MCF 10A (cell line): ENCODE results near the gene NISCH. TPM values are rescaled to one million over a fixed set of nuclear protein-coding genes. Genes with fewer than 3 reads are reported as not detected.

Source experiments
- BruUV-seq: library from RNA; stranded (reverse); fragments of 400-500 nt; replicated peaks from 2 replicates; lab custom pipeline; 2021; lab: Mats Ljungman, UMichigan
- CTCF ChIA-PET: fragments of 300-600 bp; sonication (Branson Sonifier 250); formaldehyde crosslinking; extraction: SDS; loops from one replicate; lab custom pipeline; 2021; ENCODE audit warnings: antibody characterized with exemption, inconsistent platforms; lab: Yijun Ruan, JAX
- POLR2A ChIA-PET: fragments of 300-600, 350-650 bp; sonication (Branson Sonifier 250); formaldehyde crosslinking; extraction: SDS; loops from one replicate; lab custom pipeline; 2020; ENCODE audit warnings: antibody characterized with exemption, inconsistent platforms; lab: Yijun Ruan, JAX
- DNase-seq: peaks from one replicate; pipeline ENCODE4 v3.0.0-alpha.2; 2018; ENCODE audit not compliant: unreplicated experiment
- H3K27ac Mint-ChIP-seq: one replicate; pipeline ENCODE4 v1.8.0; 2022; ENCODE audit warnings: mild to moderate bottlenecking, low read depth, mixed read lengths; ENCODE audit not compliant: unreplicated experiment
- H3K27me3 Mint-ChIP-seq: one replicate; pipeline ENCODE4 v1.8.0; 2022; ENCODE audit warnings: mixed read lengths; ENCODE audit not compliant: insufficient read depth, unreplicated experiment
- H3K36me3 Mint-ChIP-seq: one replicate; pipeline ENCODE4 v1.8.0; 2022; ENCODE audit warnings: mild to moderate bottlenecking, moderate library complexity, mixed read lengths; ENCODE audit not compliant: insufficient read depth, unreplicated experiment
- H3K4me1 Mint-ChIP-seq: one replicate; pipeline ENCODE4 v1.8.0; 2022; ENCODE audit warnings: mixed read lengths; ENCODE audit not compliant: insufficient read depth, unreplicated experiment
- H3K4me3 Mint-ChIP-seq: one replicate; pipeline ENCODE4 v1.8.0; 2022; ENCODE audit warnings: mild to moderate bottlenecking, moderate library complexity, mixed read lengths; ENCODE audit not compliant: unreplicated experiment
- H3K9me3 Mint-ChIP-seq: one replicate; pipeline ENCODE4 v1.8.0; 2022; ENCODE audit warnings: mixed read lengths; ENCODE audit not compliant: unreplicated experiment
- intact Hi-C: fragments of 100-400 bp; cut with micrococcal nuclease; formaldehyde crosslinking; loops from 2 replicates; pipeline ENCODE4 v1.14.1; 2022
- total RNA-seq: library from RNA; stranded (reverse); gene quantifications from 2 replicates; pipeline ENCODE4 v1.2.3, GENCODE V29; 2022
- TF ChIP-seq, protein P1 (sequence below): fragments of 200-600 bp; IDR thresholded peaks from one replicate; pipeline ENCODE4 v1.8.0; 2022; ENCODE audit warnings: antibody characterized with exemption, mild to moderate bottlenecking; ENCODE audit not compliant: unreplicated experiment

The NISCH gene
- total RNA-seq, 1 experiment from 2014 or later = 60.5 TPM

DNA sequence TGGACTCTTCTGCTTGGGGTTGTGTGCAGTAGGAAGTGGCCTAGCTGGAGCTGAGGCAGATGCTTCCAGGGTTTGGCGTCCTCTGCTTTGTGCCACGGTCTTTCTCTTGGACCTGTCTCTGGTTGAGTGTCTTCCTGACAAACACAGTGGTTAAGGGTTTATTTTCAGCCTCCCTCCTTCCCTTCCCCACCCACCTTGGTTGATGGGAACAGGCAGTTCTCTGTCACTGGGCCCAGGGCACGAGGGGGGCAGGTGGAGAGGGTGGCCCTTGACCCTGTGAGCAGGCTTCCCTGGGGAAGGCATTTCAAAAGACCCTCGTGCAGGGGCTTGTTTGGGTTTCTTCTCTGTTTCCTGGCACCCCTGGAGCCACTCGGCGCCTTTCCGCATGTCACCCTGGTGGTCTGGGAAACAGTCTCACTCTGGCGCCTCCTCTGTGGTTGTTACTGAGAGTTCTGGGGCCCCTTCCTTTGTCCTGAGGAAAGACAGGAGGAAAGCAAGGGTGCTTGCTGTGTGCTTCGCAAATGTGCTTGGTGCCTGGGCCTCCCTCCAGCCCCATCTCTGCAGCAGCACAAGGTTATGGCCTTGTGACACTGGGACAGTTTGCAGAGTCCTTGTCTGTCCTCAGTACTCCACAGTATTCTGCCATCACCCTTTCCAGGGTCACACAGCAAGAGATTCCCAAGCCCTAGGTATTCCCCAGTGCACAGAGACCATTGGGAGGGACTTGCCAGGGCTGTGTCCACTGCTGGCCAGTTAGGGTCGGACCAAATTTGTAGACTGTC lies 29.5 kb downstream of the NISCH start:
- Mint-ChIP-seq H3K36me3 (peaks cover 42% of the 10 kb centered on the region), H3K27me3 (no peaks in the 10 kb centered on the region), H3K27ac (no peak overlapping the region), H3K4me1 (no peaks in the 10 kb centered on the region), H3K4me3 (no peak overlapping the region), H3K9me3 (no peaks in the 10 kb centered on the region)
- POLR2A ChIA-PET = no interaction called here
- TF ChIP-seq, protein P1, sequence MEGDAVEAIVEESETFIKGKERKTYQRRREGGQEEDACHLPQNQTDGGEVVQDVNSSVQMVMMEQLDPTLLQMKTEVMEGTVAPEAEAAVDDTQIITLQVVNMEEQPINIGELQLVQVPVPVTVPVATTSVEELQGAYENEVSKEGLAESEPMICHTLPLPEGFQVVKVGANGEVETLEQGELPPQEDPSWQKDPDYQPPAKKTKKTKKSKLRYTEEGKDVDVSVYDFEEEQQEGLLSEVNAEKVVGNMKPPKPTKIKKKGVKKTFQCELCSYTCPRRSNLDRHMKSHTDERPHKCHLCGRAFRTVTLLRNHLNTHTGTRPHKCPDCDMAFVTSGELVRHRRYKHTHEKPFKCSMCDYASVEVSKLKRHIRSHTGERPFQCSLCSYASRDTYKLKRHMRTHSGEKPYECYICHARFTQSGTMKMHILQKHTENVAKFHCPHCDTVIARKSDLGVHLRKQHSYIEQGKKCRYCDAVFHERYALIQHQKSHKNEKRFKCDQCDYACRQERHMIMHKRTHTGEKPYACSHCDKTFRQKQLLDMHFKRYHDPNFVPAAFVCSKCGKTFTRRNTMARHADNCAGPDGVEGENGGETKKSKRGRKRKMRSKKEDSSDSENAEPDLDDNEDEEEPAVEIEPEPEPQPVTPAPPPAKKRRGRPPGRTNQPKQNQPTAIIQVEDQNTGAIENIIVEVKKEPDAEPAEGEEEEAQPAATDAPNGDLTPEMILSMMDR = no peak
- intact Hi-C loops = no loop called here
- no TSS peak for BruUV-seq
- DNase-seq = no peak
- CTCF ChIA-PET = interaction anchor here (0.7 to 0.9 kb wide), 2 partner anchors 13 to 253 kb away, joined by 3 to 4 read pairs; no protein-coding TSS in a partner anchor

GRCh38 chr3:52487050-52487787 lies 31.8 kb downstream of the NISCH start:
- Mint-ChIP-seq H3K27me3 (no peaks in the 10 kb centered on the region), H3K36me3 (peaks cover 47% of the 10 kb centered on the region), H3K4me3 (no peak overlapping the region), H3K27ac (no peak overlapping the region), H3K9me3 (no peaks in the 10 kb centered on the region), H3K4me1 (no peaks in the 10 kb centered on the region)
- ChIA-PET POLR2A (no interaction called here), CTCF (no interaction called here)
- BruUV-seq = no TSS peak
- no peak for DNase-seq
- intact Hi-C loops = no loop called here
- TF ChIP-seq, protein P1 = no peak

GRCh38 chr3:52487788-52488691 lies 32.6 kb downstream of the NISCH start:
- ChIA-PET POLR2A (no interaction called here), CTCF (interaction anchor here (0.7 kb wide), 1 partner anchor 22 kb away, joined by 4 read pairs; no protein-coding TSS in a partner anchor)
- intact Hi-C loops = no loop called here
- H3K9me3 Mint-ChIP-seq = no peaks in the 10 kb centered on the region
- no peak overlapping the region for H3K27ac Mint-ChIP-seq
- no TSS peak for BruUV-seq
- peaks cover 46% of the 10 kb centered on the region for H3K36me3 Mint-ChIP-seq
- no peak overlapping the region for H3K4me3 Mint-ChIP-seq
- no peak for DNase-seq
- TF ChIP-seq, protein P1 = no peak
- no peaks in the 10 kb centered on the region for H3K4me1 Mint-ChIP-seq
- H3K27me3 Mint-ChIP-seq = no peaks in the 10 kb centered on the region
